Left kidney (tissue), 2 donors: ENCODE data around the gene PIGS. TPM values are rescaled to one million over a fixed set of nuclear protein-coding genes. Genes with fewer than 3 reads are reported as not detected.
A peak's percentile ranks its signal among the peaks of the same experiment; 100 is the strongest.
"Not testable (repeated sequence)": the region's sequence is repeated elsewhere in the genome, so short reads cannot be mapped to it uniquely, and the experiment has no call there.

ENCODE experiments used
- DNase-seq: peaks from one replicate; pipeline ENCODE4 v3.0.0-alpha.2; 2013
- polyA plus RNA-seq: library from polyadenylated mRNA; unstranded; fragments of 120-200 nt; gene quantifications from one replicate; pipeline ENCODE4 v1.2.1, GENCODE V29; 2013; ENCODE audit not compliant: insufficient read length

The PIGS gene
- polyA plus RNA-seq, 1 donor = 101 TPM

DNA sequence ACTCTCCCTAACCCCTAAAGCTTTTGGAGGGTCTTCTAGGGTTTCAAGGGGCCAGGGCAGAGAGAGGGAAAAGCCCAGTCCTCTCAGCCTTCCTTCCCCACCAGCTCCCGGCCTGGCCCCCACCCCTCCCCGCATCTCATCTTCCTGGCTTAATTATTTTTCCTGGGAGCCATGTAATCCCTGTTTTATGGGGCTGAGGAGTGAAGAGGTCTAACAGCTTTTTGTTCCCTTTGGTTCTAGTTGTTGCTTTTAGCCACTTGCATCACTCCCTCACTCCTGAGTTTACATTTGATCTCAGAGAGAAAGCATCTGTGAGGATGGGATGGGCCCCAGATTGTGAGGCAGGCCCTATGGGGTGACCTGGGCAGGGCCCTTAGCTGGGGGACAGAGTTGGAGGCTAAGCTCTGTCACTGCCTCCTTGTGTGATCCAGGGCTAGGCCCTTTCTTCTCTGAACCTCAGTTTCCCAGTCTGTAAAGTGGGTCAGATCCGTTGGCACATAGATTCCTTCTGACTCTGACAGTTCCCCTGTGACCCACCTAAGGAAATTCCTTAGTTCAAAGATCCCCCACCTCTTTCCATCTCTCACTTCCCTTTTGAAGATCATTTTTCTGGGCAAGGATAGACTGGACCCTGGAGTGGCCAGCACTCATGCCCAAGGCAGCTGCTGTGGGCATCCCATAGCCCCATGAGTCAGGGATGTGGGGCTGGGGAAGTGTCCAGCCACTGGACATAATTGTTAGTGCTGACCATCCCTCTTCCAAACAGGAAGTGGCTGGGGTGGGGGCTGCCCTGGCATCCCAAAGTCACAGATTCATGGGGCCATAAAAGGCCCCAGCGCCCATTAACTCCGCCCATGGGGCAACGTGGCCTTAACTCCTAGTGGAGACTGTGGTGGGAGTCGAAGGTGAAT is 39.0 kb downstream of the PIGS start:
- peak; percentile 20 for DNase-seq

- no peak for DNase-seq
Measured at GRCh38 chr17:28530926-28531325, 40.4 kb downstream of the PIGS start.

- no peak for DNase-seq
Measured at GRCh38 chr17:28530250-28530649, 41.1 kb downstream of the PIGS start.

DNA sequence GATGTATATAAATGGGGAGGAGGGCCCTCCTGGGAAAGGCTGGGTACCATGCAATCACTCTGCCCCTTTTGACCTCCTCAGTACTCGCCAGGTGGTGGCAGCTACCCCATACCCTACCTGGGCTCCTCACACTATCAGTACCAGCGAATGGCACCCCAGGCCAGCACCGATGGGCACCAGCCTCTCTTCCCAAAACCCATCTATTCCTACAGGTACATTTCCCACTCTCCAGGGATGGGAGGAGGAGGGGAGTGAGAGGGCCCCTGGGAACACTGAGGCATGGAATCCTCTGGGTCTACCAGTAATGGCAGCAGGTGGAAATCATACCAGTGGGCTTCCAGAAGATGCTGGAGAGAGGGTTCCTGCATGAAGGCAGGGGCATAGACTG is 42.3 kb downstream of the PIGS start:
- DNase-seq = no peak

DNA sequence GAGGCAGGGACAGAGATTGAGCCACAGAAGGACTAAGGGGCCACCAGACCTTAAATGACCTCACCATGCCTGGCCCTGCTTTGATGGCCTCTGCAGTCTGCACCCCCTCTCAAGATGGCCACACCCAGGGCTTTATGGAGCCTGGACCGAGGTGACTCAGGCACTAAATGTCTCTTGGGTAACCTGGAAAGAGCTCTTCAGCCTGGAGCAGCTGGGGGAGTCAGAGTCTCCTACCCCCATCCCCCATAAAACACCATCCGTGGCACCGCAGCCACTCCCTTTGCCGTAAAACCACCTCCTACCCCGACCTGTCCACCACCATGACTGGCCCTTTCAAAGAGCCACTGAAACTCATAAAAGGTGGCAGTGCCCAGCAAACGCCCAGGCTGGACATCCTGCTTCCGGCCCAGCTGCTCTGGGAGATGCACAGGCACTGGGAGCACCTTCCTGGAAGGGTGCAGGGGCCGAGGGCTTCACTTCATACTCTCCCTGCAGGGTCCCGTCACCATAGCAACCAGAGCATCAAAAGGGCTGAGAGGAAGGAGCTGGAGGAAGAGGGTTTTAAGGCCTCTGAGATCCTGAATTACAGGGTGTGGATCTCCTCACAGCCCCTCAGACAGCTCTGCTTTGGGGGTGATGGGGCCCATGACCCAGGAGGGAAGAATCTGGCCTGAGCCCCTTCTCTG is 42.9 kb downstream of the PIGS start:
- no peak for DNase-seq

GRCh38 chr17:28527859-28528258 is 43.5 kb downstream of the PIGS start:
- no peak for DNase-seq

DNA sequence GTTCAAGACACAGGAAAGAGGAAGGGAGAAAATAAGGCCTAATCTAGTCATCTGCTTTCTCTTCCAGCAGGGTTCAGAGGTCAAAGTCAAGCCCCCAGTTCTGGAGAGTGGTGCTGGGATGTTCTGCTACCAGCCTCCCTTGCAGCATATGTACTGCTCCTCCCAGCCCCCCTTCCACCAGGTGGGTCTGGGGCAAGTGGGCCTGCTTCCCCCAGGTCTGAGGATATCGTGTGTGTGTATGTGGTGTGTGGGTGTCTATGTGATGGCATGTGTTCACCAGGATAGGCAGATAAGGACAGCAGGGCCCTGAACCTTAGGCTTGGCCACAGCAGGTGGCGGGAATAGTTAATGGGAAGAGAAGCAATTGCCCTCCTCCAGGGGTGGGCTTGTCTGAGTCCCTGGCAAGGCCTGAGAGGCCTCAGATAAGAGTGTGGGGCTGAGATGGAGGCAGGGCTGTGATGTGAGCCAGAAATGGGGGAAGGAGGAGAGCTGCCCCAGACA is 44.1 kb downstream of the PIGS start:
- no peak for DNase-seq

DNA sequence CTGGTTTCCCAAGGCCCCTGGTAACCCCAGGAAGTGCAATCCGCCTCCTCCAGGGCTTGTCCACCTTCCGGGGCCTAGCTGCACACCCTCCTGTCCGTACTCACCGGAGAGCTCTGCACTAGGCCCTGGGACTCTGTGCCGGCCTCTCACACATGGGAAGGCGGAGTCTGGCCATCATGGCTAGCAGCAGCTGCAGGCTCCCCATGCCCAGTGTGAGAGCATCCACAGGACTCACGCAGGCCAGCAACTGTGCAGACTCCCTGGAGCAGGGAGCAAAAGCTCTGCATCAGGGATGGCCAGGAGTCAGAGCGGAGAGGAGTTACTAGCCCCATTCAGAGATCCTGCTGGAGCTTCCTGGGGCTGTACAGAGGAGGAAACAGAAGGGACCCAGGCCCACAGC is 44.9 kb downstream of the PIGS start:
- DNase-seq = no peak

GRCh38 chr17:28524476-28525424 is 46.6 kb downstream of the PIGS start:
- DNase-seq = peak; percentile 72

DNA sequence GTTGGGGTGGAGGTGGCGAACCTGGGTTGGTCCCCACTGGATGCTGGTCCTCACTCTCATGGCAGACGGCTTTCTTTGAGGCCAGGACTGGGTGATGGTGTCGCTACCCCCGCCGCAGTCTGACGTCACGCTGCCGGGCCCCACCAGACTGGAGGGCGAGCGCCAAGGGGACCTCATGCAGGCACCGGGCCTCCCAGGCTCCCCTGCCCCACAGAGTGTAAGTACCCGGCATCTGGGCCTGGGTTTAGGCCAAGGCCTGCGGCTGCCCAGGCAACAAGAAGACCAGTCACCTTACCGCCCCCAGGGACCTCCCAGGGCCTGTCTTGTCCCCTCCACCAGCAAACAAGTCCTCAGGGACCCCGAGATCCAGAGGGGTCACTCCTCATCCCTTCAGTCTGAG is 47.4 kb downstream of the PIGS start:
- no peak for DNase-seq

DNA sequence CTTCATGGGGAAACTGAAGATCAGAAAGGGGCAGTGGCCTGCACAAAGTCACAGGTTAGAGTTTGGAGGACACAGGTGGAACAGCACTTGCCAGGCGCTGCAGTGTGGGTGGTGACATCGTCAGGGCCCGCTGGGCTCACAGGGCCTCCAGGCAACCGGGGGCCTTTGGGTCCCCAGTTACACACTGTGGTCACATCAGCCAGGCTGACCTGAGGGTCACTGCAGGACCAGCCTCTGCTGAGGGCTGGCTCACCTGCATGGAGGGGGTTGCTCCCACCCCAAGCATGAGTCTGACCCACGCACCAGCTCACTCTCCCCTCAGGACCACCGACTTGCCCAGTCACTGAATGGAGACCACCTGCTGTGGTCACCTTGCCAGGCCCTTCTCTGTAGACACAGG is 48.1 kb downstream of the PIGS start:
- no peak for DNase-seq

DNA sequence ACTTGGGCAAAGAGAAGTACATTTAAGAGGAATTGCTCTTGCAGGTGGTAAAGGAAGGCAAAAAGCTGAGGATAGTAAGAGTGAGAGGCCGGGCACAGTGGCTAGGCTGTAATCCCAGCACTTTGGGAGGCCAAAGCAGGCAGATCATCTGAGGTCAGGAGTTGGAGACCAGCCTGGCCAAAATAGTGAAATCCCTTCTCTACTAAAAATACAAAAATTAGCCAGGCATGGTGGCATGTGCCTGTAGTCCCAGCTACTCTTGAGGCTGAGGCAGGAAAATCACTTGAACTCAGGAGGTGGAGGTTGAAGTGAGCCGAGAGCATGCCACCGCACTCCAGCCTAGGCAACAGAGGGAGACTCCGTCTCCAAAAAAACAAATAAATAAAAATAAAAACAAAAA is 49.0 kb downstream of the PIGS start:
- not testable (repeated sequence) for DNase-seq

- DNase-seq = peak; percentile 78
Measured at GRCh38 chr17:28521311-28522085, 49.8 kb downstream of the PIGS start.

- no peak for DNase-seq
Measured at GRCh38 chr17:28520687-28521086, 50.6 kb downstream of the PIGS start.

DNA sequence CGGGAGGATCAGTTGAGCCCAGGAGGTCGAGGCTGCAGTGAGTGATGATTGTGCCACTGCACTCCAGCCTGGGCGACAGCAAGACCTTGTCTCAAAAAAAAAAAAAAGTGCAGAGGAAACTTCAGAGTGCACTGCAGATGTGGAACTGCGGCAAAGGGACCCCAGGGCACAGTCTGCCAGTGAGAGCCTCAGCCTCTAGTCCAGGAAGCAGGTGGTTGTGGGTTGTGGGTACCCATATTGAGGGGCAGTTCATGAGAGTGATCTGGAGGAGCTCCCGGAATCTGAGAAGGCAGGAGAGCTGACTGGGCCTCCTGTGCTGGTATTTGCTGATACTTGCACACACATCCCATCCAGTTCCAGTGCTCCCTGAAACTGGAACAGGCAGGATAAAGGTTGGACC is 52.1 kb downstream of the PIGS start:
- no peak for DNase-seq

- DNase-seq = no peak
Measured at GRCh38 chr17:28518578-28518977, 52.7 kb downstream of the PIGS start.

DNA sequence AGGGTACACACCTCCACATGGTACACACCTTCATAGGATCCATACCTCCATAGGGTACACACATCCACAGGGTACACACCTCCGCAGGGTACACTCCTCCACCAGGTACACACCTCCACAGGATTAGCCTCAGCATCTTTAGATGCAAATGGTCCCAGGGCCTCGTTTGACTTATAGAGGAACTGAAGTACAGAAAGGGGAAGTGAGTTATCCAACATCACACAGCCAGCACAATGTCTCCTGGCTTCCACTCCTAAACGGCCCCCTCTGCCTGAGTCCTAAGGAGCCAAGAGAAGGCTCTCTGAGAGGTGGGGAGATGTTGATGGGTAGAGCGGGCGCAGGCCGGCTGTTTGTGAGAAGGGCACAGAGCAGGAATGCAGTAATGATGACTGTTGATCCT is 53.2 kb downstream of the PIGS start:
- no peak for DNase-seq

DNA sequence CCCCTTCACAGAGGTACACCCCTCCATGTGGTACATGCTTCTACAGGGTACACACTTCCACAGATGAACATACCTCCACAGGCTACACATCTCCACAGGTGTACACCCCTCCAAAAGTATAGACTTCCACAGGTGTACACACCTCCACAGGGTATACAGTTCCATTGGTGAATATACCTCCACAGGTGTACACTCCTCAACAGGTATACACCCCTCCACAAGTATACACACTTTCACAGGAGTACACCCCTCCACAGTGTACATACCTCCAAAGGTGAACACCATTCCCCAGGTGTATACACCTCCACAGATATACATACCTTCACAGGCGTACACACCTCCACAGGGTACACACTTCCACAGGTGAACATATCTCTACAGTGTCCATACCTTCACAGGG is 55.8 kb downstream of the PIGS start:
- DNase-seq = no peak

- DNase-seq = no peak
Measured at GRCh38 chr17:28514561-28515002, 56.7 kb downstream of the PIGS start.

- DNase-seq = no peak
Measured at GRCh38 chr17:28513476-28513875, 57.8 kb downstream of the PIGS start.

- DNase-seq = no peak
Measured at GRCh38 chr17:28511858-28512461, 59.4 kb downstream of the PIGS start.
